Muscle layer of colon (tissue), 2 donors: Measurements from ENCODE around the gene FGD5.

ENCODE experiments used
- H3K27ac ChIP-seq: one replicate; pipeline ENCODE4 v1.7.0; 2013; ENCODE audit warnings: low read depth, mild to moderate bottlenecking, low read length, moderate library complexity
- H3K27me3 ChIP-seq, 2 donors: one replicate each; pipeline ENCODE4 v1.7.0; 2013; ENCODE audit warnings: low read length in 2 of 2, mild to moderate bottlenecking in 2 of 2; ENCODE audit not compliant: insufficient read depth in 2 of 2, control insufficient read depth in 1 of 2
- H3K36me3 ChIP-seq: one replicate; pipeline ENCODE4 v1.7.0; 2013; ENCODE audit warnings: mild to moderate bottlenecking, low read length; ENCODE audit not compliant: insufficient read depth
- H3K4me1 ChIP-seq: one replicate; pipeline ENCODE4 v1.7.0; 2013; ENCODE audit warnings: mild to moderate bottlenecking, low read length; ENCODE audit not compliant: insufficient read depth
- H3K4me3 ChIP-seq, 2 donors: one replicate each; pipeline ENCODE4 v1.7.0; 2013; ENCODE audit warnings: low read length in 2 of 2, low read depth in 1 of 2, mild to moderate bottlenecking in 1 of 2, moderate library complexity in 1 of 2
- H3K9ac ChIP-seq: one replicate; pipeline ENCODE4 v1.7.0; 2013; ENCODE audit warnings: low read length
- H3K9me3 ChIP-seq: one replicate; pipeline ENCODE4 v1.7.0; 2013; ENCODE audit warnings: mild to moderate bottlenecking, low read length
- donor health status: abdominal sarcoma.
- donor health status: Adenocarcinoma of cecum.

The FGD5 gene

GRCh38 chr3:14918356-14918860 lies 99.6 kb downstream of the FGD5 start:
- Histone ChIP-seq H3K36me3 (no peaks in the 10 kb centered on the region), H3K9ac (no peak overlapping the region), H3K27me3 (peaks cover 0 to 8% of the 10 kb centered on the region in 2 donors), H3K9me3 (no peaks in the 10 kb centered on the region), H3K27ac (no peak overlapping the region), H3K4me3 (no peak overlapping the region), H3K4me1 (peaks cover 7% of the 10 kb centered on the region)

- Histone ChIP-seq H3K9ac (no peak overlapping the region), H3K27me3 (peaks cover 0 to 5% of the 10 kb centered on the region in 2 donors), H3K4me1 (peaks cover 7% of the 10 kb centered on the region), H3K4me3 (no peak overlapping the region), H3K36me3 (no peaks in the 10 kb centered on the region), H3K9me3 (no peaks in the 10 kb centered on the region), H3K27ac (no peak overlapping the region)
Observed at GRCh38 chr3:14920536-14920935, 101.8 kb downstream of the FGD5 start.

- H3K36me3 ChIP-seq: no peaks in the 10 kb centered on the region
- no peak overlapping the region for H3K4me3 ChIP-seq
- H3K9ac ChIP-seq: no peak overlapping the region
- H3K9me3 ChIP-seq: no peaks in the 10 kb centered on the region
- peaks cover 0 to 5% of the 10 kb centered on the region in 2 donors for H3K27me3 ChIP-seq
- H3K27ac ChIP-seq: no peak overlapping the region
- peaks cover 7% of the 10 kb centered on the region for H3K4me1 ChIP-seq
Observed at GRCh38 chr3:14921034-14921616, 102.4 kb downstream of the FGD5 start.

GRCh38 chr3:14921811-14922705 lies 103.3 kb downstream of the FGD5 start:
- Histone ChIP-seq H3K9ac (no peak overlapping the region), H3K4me1 (peaks cover 7% of the 10 kb centered on the region), H3K27me3 (peaks cover 0 to 5% of the 10 kb centered on the region in 2 donors), H3K4me3 (no peak overlapping the region), H3K9me3 (no peaks in the 10 kb centered on the region), H3K27ac (no peak overlapping the region), H3K36me3 (no peaks in the 10 kb centered on the region)

GRCh38 chr3:14922863-14923262 lies 104.1 kb downstream of the FGD5 start:
- peaks cover 7% of the 10 kb centered on the region for H3K4me1 ChIP-seq
- no peaks in the 10 kb centered on the region for H3K9me3 ChIP-seq
- H3K27ac ChIP-seq: no peak overlapping the region
- peaks cover 0 to 5% of the 10 kb centered on the region in 2 donors for H3K27me3 ChIP-seq
- no peak overlapping the region for H3K4me3 ChIP-seq
- no peaks in the 10 kb centered on the region for H3K36me3 ChIP-seq
- H3K9ac ChIP-seq: no peak overlapping the region

- no peaks in the 10 kb centered on the region for H3K36me3 ChIP-seq
- H3K9me3 ChIP-seq: no peaks in the 10 kb centered on the region
- peaks cover 7% of the 10 kb centered on the region for H3K4me1 ChIP-seq
- H3K27me3 ChIP-seq: peaks cover 0 to 5% of the 10 kb centered on the region in 2 donors
- no peak overlapping the region for H3K9ac ChIP-seq
- H3K27ac ChIP-seq: no peak overlapping the region
- H3K4me3 ChIP-seq: no peak overlapping the region
Observed at GRCh38 chr3:14923476-14923875, 104.7 kb downstream of the FGD5 start.

- Histone ChIP-seq H3K4me1 (peaks cover 5% of the 10 kb centered on the region), H3K27ac (no peak overlapping the region), H3K9me3 (no peaks in the 10 kb centered on the region), H3K36me3 (no peaks in the 10 kb centered on the region), H3K27me3 (peaks cover 0 to under 1% of the 10 kb centered on the region in 2 donors), H3K4me3 (no peak overlapping the region), H3K9ac (no peak overlapping the region)
Observed at GRCh38 chr3:14925729-14926591, 107.2 kb downstream of the FGD5 start.

GRCh38 chr3:14926592-14926991 lies 107.8 kb downstream of the FGD5 start:
- Histone ChIP-seq H3K36me3 (no peaks in the 10 kb centered on the region), H3K9ac (no peak overlapping the region), H3K4me1 (no peaks in the 10 kb centered on the region), H3K9me3 (no peaks in the 10 kb centered on the region), H3K4me3 (no peak overlapping the region), H3K27ac (no peak overlapping the region), H3K27me3 (no peaks in the 10 kb centered on the region)

GRCh38 chr3:14927308-14927707 lies 108.5 kb downstream of the FGD5 start:
- Histone ChIP-seq H3K4me3 (no peak overlapping the region), H3K36me3 (no peaks in the 10 kb centered on the region), H3K9me3 (no peaks in the 10 kb centered on the region), H3K9ac (no peak overlapping the region), H3K4me1 (no peaks in the 10 kb centered on the region), H3K27me3 (no peaks in the 10 kb centered on the region), H3K27ac (no peak overlapping the region)

- H3K4me1 ChIP-seq: no peaks in the 10 kb centered on the region
- no peak overlapping the region for H3K4me3 ChIP-seq
- no peaks in the 10 kb centered on the region for H3K9me3 ChIP-seq
- H3K36me3 ChIP-seq: peaks cover 5% of the 10 kb centered on the region
- H3K9ac ChIP-seq: no peak overlapping the region
- H3K27me3 ChIP-seq: no peaks in the 10 kb centered on the region
- no peak overlapping the region for H3K27ac ChIP-seq
Observed at GRCh38 chr3:14929310-14930074, 110.7 kb downstream of the FGD5 start.
